ENCODE results near the gene XRCC3. TPM values are rescaled to one million over a fixed set of nuclear protein-coding genes. Genes with fewer than 3 reads are reported as not detected.
"Not testable (repeated sequence)": the region's sequence is repeated elsewhere in the genome, so short reads cannot be mapped to it uniquely, and the experiment has no call there.

Gene XRCC3
- total RNA-seq, 4 donors from 2014 or later: 4.0 to 10.7 (median 6.2) TPM

DNA sequence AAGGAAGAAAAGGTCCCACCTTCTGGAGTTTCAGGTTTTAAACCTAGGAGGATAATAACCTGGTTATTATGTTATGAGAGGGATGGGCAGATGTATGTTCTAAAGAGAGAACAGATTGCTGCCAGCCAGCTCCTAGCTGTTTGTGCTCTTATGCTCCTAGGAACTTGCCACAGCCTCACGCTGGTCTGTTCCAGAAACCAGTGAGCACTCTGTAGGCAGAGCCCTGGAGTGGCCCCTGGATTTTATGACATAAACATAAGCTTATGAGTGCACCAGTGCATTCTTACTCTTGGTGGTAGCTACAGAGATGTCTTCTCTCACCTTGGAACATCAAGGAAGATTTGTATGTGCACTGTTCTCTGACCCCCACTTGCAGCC lies 58.5 kb downstream of the XRCC3 start:
- no peaks in the 10 kb centered on the region for H3K27me3 ChIP-seq
- no peak overlapping the region for H3K4me3 ChIP-seq
- no peak overlapping the region for H3K27ac ChIP-seq
- H3K4me1 ChIP-seq: peaks cover 0 to 49% (median 14%) of the 10 kb centered on the region in 4 donors
- TF ChIP-seq POLR2A (IDR thresholded peaks at IDR 0.05): no peak
- TF ChIP-seq EP300 (IDR thresholded peaks at IDR 0.05): no peak
- TF ChIP-seq, protein P1, sequence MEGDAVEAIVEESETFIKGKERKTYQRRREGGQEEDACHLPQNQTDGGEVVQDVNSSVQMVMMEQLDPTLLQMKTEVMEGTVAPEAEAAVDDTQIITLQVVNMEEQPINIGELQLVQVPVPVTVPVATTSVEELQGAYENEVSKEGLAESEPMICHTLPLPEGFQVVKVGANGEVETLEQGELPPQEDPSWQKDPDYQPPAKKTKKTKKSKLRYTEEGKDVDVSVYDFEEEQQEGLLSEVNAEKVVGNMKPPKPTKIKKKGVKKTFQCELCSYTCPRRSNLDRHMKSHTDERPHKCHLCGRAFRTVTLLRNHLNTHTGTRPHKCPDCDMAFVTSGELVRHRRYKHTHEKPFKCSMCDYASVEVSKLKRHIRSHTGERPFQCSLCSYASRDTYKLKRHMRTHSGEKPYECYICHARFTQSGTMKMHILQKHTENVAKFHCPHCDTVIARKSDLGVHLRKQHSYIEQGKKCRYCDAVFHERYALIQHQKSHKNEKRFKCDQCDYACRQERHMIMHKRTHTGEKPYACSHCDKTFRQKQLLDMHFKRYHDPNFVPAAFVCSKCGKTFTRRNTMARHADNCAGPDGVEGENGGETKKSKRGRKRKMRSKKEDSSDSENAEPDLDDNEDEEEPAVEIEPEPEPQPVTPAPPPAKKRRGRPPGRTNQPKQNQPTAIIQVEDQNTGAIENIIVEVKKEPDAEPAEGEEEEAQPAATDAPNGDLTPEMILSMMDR (IDR thresholded peaks at IDR 0.05): no peak
- H3K36me3 ChIP-seq: peaks cover 0 to 71% (median 40%) of the 10 kb centered on the region in 3 donors
- no peaks in the 10 kb centered on the region for H3K9me3 ChIP-seq
- WGBS, 2 donors: 33 to 84% methylated on average over 1 of the region's 1 CpG
- DNase-seq (ENCODE audit: low spot score in 2 of 2): no peak

DNA sequence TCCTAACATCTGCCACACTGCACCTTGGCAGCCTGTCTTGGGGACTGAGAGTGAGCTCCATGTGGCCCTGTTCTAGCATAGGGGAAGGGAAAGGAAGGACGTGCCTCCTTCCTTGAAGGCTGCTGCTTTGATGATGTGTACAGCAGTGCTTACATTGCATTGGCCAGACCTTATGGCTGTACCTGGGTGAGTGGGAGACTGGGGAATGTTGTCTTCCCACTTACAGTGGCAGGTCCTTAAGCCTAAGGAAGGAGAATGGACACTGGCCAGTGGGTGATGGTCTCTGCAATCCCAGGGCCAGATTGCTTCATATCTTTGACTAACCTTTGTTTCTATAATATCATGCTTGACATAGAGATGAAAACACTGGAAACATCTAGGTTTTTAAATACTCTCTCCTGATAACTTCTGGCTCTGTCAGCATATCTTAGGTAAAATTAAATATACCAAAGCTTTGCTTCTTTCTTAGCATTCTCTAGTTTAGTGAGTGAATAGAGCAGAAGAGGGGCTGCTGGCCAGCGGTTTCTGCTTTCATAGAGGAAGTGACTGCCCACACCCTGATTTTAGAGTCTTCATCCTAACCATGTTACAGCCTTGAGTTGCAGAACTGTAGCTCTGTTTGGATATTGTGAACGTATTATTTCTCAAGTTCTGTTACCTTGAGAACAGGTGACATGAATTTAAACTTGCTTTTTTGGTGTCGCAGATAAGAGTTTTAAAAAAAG lies 59.1 kb downstream of the XRCC3 start:
- Histone ChIP-seq H3K9me3 (no peaks in the 10 kb centered on the region), H3K4me1 (peaks cover 0 to 55% (median 16%) of the 10 kb centered on the region in 4 donors), H3K27me3 (no peaks in the 10 kb centered on the region), H3K27ac (peak overlapping the region in 2 of 4 donors; percentile 8 to 58), H3K36me3 (peaks cover 0 to 66% (median 40%) of the 10 kb centered on the region in 3 donors), H3K4me3 (no peak overlapping the region)
- WGBS, 2 donors: 74 to 76% methylated on average over 4 of the region's 4 CpGs
- TF ChIP-seq POLR2A (IDR thresholded peaks at IDR 0.05): no peak
- no peak for DNase-seq (ENCODE audit: low spot score in 2 of 2)

GRCh38 chr14:103654619-103655018 lies 60.6 kb downstream of the XRCC3 start:
- no peaks in the 10 kb centered on the region for H3K27me3 ChIP-seq
- no peak overlapping the region for H3K4me3 ChIP-seq
- TF ChIP-seq, protein P1 (IDR thresholded peaks at IDR 0.05): no peak
- 66 to 72% methylated on average over 6 of the region's 6 CpGs for WGBS, 2 donors
- peaks cover 0 to 50% (median 38%) of the 10 kb centered on the region in 3 donors for H3K36me3 ChIP-seq
- H3K9me3 ChIP-seq: no peaks in the 10 kb centered on the region
- no peak for DNase-seq (ENCODE audit: low spot score in 2 of 2)
- peaks cover 0 to 58% (median 16%) of the 10 kb centered on the region in 4 donors for H3K4me1 ChIP-seq
- peak overlapping the region in 2 of 4 donors; percentile 11 to 61 for H3K27ac ChIP-seq

- Histone ChIP-seq H3K27ac (peak overlapping the region in 2 of 4 donors; percentile 18 to 54), H3K4me1 (peaks cover 0 to 62% (median 16%) of the 10 kb centered on the region in 4 donors), H3K27me3 (no peaks in the 10 kb centered on the region), H3K36me3 (peaks cover 0 to 46% (median 31%) of the 10 kb centered on the region in 3 donors), H3K4me3 (no peak overlapping the region), H3K9me3 (no peaks in the 10 kb centered on the region)
- TF ChIP-seq, protein P1 (IDR thresholded peaks at IDR 0.05): no peak
- DNase-seq (ENCODE audit: low spot score in 2 of 2): no peak
- 66 to 73% methylated on average over 4 of the region's 4 CpGs for WGBS, 2 donors
Measured at GRCh38 chr14:103653805-103654204, 61.4 kb downstream of the XRCC3 start.

DNA sequence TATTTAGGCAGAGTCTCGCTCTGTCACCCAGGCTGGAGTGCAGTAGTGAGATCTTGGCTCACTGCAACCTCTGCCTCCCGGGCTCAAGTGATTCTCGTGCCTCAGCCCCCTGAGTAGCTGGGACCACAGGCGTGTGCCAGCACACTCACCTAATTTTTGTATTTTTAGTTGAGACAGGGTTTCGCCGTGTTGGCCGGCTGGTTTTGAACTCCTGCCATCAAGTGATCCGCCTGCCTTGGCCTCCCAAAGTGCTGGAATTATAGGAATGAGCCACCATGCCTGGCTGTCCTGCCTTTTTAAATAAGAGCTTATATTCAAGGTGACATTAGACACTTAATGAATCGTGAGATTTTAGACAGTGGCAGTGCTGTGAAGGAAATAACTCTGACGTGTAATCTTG lies 61.9 kb downstream of the XRCC3 start:
- Histone ChIP-seq H3K27ac (peak overlapping the region in 2 of 4 donors; percentile 18 to 54), H3K4me1 (peaks cover 0 to 62% (median 16%) of the 10 kb centered on the region in 4 donors), H3K36me3 (peaks cover 0 to 45% (median 31%) of the 10 kb centered on the region in 3 donors)
- not testable (repeated sequence) for DNase-seq (ENCODE audit: low spot score in 2 of 2); H3K9me3 ChIP-seq; H3K4me3 ChIP-seq; H3K27me3 ChIP-seq
- WGBS, 2 donors: 35 to 42% methylated on average over 10 of the region's 10 CpGs

DNA sequence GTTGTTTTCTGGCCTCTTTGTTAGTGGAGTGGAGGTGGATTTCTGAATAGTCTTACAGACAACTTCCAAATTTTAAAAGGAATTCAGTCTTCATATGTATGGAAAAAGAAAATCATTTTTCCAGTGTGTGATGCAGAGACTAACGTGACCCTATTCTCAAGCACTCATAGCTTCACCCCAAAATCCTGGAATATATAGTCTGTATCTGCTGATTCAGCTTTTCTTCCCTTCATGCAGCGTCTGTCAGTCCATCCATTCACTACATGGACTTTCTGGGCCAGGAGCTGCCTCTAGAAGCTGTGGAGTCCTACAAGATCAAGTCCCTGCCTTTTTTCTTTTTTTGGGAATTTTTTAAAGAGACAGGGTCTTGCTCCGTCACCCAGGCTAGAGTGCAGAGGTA lies 62.4 kb downstream of the XRCC3 start:
- peak overlapping the region in 2 of 4 donors; percentile 18 to 54 for H3K27ac ChIP-seq
- H3K4me1 ChIP-seq: peaks cover 0 to 62% (median 16%) of the 10 kb centered on the region in 4 donors
- H3K4me3 ChIP-seq: no peak overlapping the region
- H3K36me3 ChIP-seq: peaks cover 0 to 39% (median 28%) of the 10 kb centered on the region in 3 donors
- 64 to 65% methylated on average over 3 of the region's 3 CpGs for WGBS, 2 donors
- no peak for DNase-seq (ENCODE audit: low spot score in 2 of 2)
- TF ChIP-seq EP300 (IDR thresholded peaks at IDR 0.05) (no peak), POLR2A (IDR thresholded peaks at IDR 0.05) (no peak)
- TF ChIP-seq, protein P1 (IDR thresholded peaks at IDR 0.05): no peak
- no peaks in the 10 kb centered on the region for H3K27me3 ChIP-seq
- H3K9me3 ChIP-seq: no peaks in the 10 kb centered on the region
